Measurements from ENCODE around the gene STK24.

DNA sequence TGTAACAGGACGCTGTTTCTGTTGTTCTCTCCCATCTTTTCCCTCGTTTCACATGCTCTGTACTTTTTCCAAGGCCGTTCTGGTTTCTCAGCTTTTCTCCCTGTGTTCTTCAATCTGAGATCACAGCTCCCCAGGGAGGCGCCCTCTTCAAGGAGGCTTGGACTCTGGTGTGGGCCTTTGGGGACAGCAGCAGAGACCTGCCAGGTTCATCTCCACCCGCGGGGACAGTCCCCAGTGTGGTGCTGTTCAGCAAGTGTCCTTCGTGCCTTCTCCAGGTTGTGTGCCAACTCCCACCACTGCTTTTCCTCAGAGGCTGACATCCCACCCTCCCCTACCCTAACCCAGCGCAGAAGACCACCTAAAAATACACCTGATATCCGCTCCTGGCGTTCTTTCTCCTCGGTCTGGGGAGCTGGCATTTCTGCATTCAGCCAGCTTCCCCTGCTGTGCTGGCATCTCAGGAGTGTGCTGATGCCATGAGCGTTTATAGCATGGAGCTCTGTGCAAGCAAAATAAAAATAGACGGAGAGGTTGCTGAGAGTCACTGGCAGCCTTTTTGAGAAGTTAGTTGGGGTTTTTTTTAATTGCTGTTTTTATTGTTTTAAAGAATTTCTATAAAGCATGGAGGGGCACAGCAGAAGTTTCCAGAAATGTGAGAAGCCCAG is 149.4 kb downstream of the STK24 start:
- TF ChIP-seq, protein P1, sequence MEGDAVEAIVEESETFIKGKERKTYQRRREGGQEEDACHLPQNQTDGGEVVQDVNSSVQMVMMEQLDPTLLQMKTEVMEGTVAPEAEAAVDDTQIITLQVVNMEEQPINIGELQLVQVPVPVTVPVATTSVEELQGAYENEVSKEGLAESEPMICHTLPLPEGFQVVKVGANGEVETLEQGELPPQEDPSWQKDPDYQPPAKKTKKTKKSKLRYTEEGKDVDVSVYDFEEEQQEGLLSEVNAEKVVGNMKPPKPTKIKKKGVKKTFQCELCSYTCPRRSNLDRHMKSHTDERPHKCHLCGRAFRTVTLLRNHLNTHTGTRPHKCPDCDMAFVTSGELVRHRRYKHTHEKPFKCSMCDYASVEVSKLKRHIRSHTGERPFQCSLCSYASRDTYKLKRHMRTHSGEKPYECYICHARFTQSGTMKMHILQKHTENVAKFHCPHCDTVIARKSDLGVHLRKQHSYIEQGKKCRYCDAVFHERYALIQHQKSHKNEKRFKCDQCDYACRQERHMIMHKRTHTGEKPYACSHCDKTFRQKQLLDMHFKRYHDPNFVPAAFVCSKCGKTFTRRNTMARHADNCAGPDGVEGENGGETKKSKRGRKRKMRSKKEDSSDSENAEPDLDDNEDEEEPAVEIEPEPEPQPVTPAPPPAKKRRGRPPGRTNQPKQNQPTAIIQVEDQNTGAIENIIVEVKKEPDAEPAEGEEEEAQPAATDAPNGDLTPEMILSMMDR (IDR thresholded peaks at IDR 0.05) = no peak
- TF ChIP-seq POLR2AphosphoS5 (IDR thresholded peaks at IDR 0.05) (no peak), POLR2A (IDR thresholded peaks at IDR 0.05) (no peak), EP300 (IDR thresholded peaks at IDR 0.05) (no peak)

All from upper lobe of left lung (tissue), 4 donors.